Measurements from ENCODE around the gene TXNDC8. TPM values are rescaled to one million over a fixed set of nuclear protein-coding genes. Genes with fewer than 3 reads are reported as not detected.
"Not testable (repeated sequence)": the region's sequence is repeated elsewhere in the genome, so short reads cannot be mapped to it uniquely, and the experiment has no call there.

Gene TXNDC8
- total and polyA plus RNA-seq, 3 experiments from 2014 or later, result not detected

DNA sequence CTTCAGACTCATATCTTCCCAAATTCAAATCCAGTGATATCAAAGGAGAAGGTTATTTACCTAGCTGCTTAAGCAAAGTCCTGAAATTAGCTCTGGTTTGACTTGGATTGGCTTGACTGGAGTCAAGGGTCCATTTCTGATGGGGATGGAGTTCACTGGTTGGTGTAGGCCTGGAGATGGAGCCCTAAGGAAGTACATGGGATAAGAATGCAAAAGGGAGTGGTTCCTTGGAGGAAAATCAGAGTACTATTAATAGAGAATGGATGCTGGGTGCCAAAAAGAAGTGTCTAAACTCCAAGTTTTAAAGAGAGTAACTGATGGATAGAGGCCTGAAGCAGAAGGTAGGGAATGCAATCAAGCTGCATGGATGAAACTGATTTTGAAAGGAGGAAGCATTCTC, 13.8 kb downstream of the TXNDC8 start:
- ChIA-PET POLR2A (interaction anchor here (0.5 kb wide), 1 partner anchor 640 kb away, joined by 3 read pairs; no protein-coding TSS in a partner anchor), CTCF (no interaction called here)
- H3K4me3 Mint-ChIP-seq, result no peak overlapping the region
- Histone ChIP-seq H3K27me3 (ENCODE audit: insufficient read depth, low read length, poor library complexity, severe bottlenecking) (no peaks in the 10 kb centered on the region), H3K27ac (ENCODE audit: low read depth, low read length) (no peak overlapping the region), H3K4me1 (ENCODE audit: insufficient read depth, low read length) (no peaks in the 10 kb centered on the region), H3K36me3 (ENCODE audit: insufficient read depth, low read length) (no peaks in the 10 kb centered on the region), H3K4me3 (ENCODE audit: low read length) (no peak overlapping the region), H3K9me3 (ENCODE audit: low read length) (no peaks in the 10 kb centered on the region)
- no peaks in the 10 kb centered on the region for H3K36me3 Mint-ChIP-seq
- H3K27me3 Mint-ChIP-seq, result peaks cover 6 to 10% of the 10 kb centered on the region in 2 donors
- no peak for DNase-seq
- no peaks in the 10 kb centered on the region for H3K9me3 Mint-ChIP-seq
- no peak overlapping the region for H3K27ac Mint-ChIP-seq
- no peaks in the 10 kb centered on the region for H3K4me1 Mint-ChIP-seq

- H3K4me1 ChIP-seq (ENCODE audit: insufficient read depth, low read length), result no peaks in the 10 kb centered on the region
- H3K27me3 ChIP-seq (ENCODE audit: insufficient read depth, low read length, poor library complexity, severe bottlenecking), result no peaks in the 10 kb centered on the region
- no peaks in the 10 kb centered on the region for H3K9me3 ChIP-seq (ENCODE audit: low read length)
- no peaks in the 10 kb centered on the region for H3K36me3 ChIP-seq (ENCODE audit: insufficient read depth, low read length)
- H3K27ac ChIP-seq (ENCODE audit: low read depth, low read length), result no peak overlapping the region
- DNase-seq, result no peak
- peaks cover 1 to 18% of the 10 kb centered on the region in 2 donors for H3K27me3 Mint-ChIP-seq
- no peak overlapping the region for H3K4me3 ChIP-seq (ENCODE audit: low read length)
- POLR2A ChIA-PET, result no interaction called here
- H3K4me1 Mint-ChIP-seq, result peaks cover 7 to 8% (median 8%) of the 10 kb centered on the region in 3 donors
- no peak overlapping the region for H3K4me3 Mint-ChIP-seq
- CTCF ChIA-PET, result no interaction called here
- no peaks in the 10 kb centered on the region for H3K9me3 Mint-ChIP-seq
- H3K36me3 Mint-ChIP-seq, result no peaks in the 10 kb centered on the region
- H3K27ac Mint-ChIP-seq, result peak overlapping the region in 1 of 8 donors; percentile 52
Observed at GRCh38 chr9:110320651-110321445, 16.8 kb downstream of the TXNDC8 start.

DNA sequence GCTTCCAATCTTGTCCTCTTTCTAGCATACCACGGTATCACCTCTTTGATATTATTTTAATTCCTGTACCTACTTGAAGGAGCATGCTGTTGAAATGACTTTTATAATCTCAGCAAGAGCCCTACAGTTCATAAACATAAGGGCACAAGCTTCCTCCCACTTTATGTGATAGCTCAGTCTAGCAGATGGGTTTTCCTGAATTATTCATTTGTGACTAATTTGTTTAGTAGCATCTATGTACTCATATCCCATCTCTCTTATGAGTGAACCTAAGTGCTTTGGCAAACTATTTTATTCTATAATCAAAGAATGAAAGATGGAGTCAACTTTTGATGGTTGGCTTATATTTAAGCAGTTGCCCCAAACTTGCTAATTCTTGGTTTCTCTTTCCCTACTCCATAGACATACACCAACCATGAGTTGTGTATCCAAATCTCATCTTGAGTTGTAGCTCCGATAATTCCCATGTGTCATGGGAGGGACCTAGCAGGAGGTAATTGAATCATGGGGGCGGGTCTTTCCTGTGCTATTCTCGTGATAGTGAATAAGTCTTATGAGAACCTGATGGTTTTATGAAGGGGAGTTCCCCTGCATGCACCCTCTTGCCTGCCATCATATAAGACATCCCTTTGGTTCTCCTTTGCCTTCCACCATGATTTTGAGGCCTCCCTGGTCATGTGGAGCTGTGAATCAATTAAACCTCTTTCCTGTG, 17.7 kb downstream of the TXNDC8 start:
- Histone ChIP-seq H3K4me1 (ENCODE audit: insufficient read depth, low read length) (no peaks in the 10 kb centered on the region), H3K36me3 (ENCODE audit: insufficient read depth, low read length) (no peaks in the 10 kb centered on the region), H3K27me3 (ENCODE audit: insufficient read depth, low read length, poor library complexity, severe bottlenecking) (no peaks in the 10 kb centered on the region), H3K9me3 (ENCODE audit: low read length) (no peaks in the 10 kb centered on the region), H3K4me3 (ENCODE audit: low read length) (no peak overlapping the region), H3K27ac (ENCODE audit: low read depth, low read length) (no peak overlapping the region)
- no peak for DNase-seq
- Mint-ChIP-seq H3K27me3 (peaks cover 1 to 18% of the 10 kb centered on the region in 2 donors), H3K36me3 (no peaks in the 10 kb centered on the region), H3K4me3 (no peak overlapping the region), H3K27ac (no peak overlapping the region), H3K4me1 (peaks cover 7 to 8% (median 8%) of the 10 kb centered on the region in 3 donors), H3K9me3 (peaks cover 0 to 2% (median 0%) of the 10 kb centered on the region in 5 donors)
- CTCF ChIA-PET, result no interaction called here
- POLR2A ChIA-PET, result no interaction called here

DNA sequence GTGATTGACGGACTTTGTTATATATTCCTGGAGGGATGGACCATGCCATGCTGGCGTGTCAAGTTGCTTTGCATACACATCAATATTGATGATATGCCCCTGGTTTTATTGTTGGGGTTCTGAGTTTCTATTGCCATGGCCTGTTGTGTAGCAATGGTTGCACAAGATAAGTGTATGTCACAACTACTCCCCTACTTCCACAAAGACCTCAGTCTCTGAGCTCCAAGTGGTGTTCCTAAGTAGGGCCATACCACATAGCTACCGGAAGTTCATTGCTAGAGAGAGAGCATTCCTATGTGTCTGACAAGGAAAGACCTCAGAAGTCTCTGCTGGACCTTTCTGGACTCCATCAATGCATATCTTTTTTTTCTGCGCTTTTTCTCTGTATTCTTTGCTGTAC, 19.8 kb downstream of the TXNDC8 start:
- ChIA-PET POLR2A (no interaction called here), CTCF (no interaction called here)
- DNase-seq, result no peak
- no peaks in the 10 kb centered on the region for H3K36me3 Mint-ChIP-seq
- Histone ChIP-seq H3K9me3 (ENCODE audit: low read length) (no peaks in the 10 kb centered on the region), H3K4me3 (ENCODE audit: low read length) (no peak overlapping the region), H3K36me3 (ENCODE audit: insufficient read depth, low read length) (no peaks in the 10 kb centered on the region), H3K27me3 (ENCODE audit: insufficient read depth, low read length, poor library complexity, severe bottlenecking) (no peaks in the 10 kb centered on the region), H3K4me1 (ENCODE audit: insufficient read depth, low read length) (no peaks in the 10 kb centered on the region), H3K27ac (ENCODE audit: low read depth, low read length) (no peak overlapping the region)
- no peak overlapping the region for H3K4me3 Mint-ChIP-seq
- H3K4me1 Mint-ChIP-seq, result peaks cover 7 to 8% (median 8%) of the 10 kb centered on the region in 3 donors
- peaks cover 0 to 18% of the 10 kb centered on the region in 2 donors for H3K27me3 Mint-ChIP-seq
- H3K27ac Mint-ChIP-seq, result peak overlapping the region in 1 of 8 donors; percentile 32
- peaks cover 0 to 2% (median 0%) of the 10 kb centered on the region in 5 donors for H3K9me3 Mint-ChIP-seq

DNA sequence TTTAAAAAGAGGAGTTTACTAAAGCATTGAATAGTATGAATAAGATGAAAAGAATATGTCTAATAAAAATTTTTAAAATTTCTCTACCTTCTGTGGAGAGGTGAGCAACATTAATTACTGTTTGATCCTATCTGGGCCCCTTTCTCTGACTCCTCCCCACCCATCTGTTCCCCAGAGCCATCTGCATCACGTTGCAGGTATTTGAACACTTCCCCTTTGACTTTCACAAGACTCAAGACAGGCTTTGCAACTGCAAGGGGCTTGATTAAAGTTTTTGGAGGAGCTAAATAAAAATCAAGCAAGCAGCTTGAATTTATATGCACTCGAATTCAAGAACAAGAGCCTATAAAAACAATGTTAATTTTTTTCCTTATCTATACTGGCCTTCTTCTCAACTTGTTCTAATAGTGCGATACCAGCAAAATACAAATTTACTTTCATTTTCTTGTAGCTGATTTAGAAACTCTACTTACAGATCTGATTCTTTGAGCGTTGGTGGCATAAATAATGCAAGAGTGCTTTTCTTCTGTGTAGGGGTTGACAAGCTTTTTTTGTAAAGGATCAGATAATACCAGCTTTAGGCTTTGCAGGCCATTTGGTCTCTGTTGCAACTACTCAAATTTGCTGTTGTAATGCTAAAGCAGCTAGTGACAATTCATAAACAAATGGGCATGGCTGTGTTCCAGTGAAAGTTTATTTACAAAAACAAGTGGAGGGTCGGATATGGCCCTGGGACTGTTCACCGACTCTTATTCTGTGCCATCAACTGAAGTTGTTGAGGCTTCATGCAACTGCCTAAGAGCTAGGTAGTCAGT, 21.2 kb downstream of the TXNDC8 start:
- Mint-ChIP-seq H3K27ac (peak overlapping the region in 3 of 8 donors; percentile 11 to 52 (median 47)), H3K9me3 (peaks cover 0 to 8% (median 2%) of the 10 kb centered on the region in 5 donors), H3K36me3 (no peaks in the 10 kb centered on the region), H3K4me1 (peaks cover 7 to 8% (median 8%) of the 10 kb centered on the region in 3 donors), H3K27me3 (peaks cover 0 to 18% of the 10 kb centered on the region in 2 donors), H3K4me3 (peak overlapping the region in 6 of 7 donors; percentile 7 to 64 (median 42))
- H3K4me3 ChIP-seq (ENCODE audit: low read length), result no peak overlapping the region
- CTCF ChIA-PET, result no interaction called here
- POLR2A ChIA-PET, result no interaction called here
- H3K4me1 ChIP-seq (ENCODE audit: insufficient read depth, low read length), result no peaks in the 10 kb centered on the region
- no peaks in the 10 kb centered on the region for H3K9me3 ChIP-seq (ENCODE audit: low read length)
- no peaks in the 10 kb centered on the region for H3K36me3 ChIP-seq (ENCODE audit: insufficient read depth, low read length)
- H3K27me3 ChIP-seq (ENCODE audit: insufficient read depth, low read length, poor library complexity, severe bottlenecking), result no peaks in the 10 kb centered on the region
- DNase-seq, result no peak
- no peak overlapping the region for H3K27ac ChIP-seq (ENCODE audit: low read depth, low read length)

DNA sequence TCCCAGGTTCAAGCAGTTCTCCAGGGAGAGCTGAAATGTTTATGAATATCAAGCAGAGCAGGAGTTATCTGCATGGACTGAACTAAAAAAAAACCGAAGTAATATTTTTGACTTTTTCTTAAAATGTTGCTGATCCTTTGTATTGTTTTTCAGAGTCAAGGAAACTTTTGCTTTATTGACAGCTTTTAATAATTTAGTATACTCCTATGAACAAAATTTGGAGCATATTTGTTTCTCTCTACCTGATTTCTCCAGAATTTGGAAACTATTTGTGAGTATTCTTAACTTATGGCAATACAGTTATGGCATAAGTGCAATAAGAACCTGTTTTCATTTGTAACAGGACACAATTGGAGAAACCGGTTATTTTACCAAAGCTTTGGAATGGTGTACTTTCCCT, 25.7 kb downstream of the TXNDC8 start:
- POLR2A ChIA-PET; H3K27ac Mint-ChIP-seq; H3K4me1 ChIP-seq (ENCODE audit: insufficient read depth, low read length); H3K27me3 ChIP-seq (ENCODE audit: insufficient read depth, low read length, poor library complexity, severe bottlenecking); H3K27ac ChIP-seq (ENCODE audit: low read depth, low read length); DNase-seq; H3K9me3 ChIP-seq (ENCODE audit: low read length); H3K36me3 ChIP-seq (ENCODE audit: insufficient read depth, low read length); H3K4me3 Mint-ChIP-seq; H3K9me3 Mint-ChIP-seq; H3K4me3 ChIP-seq (ENCODE audit: low read length); H3K36me3 Mint-ChIP-seq: not testable (repeated sequence)
- CTCF ChIA-PET, result interaction anchor here (1.5 kb wide), 1 partner anchor 14 kb away, joined by 3 read pairs; no protein-coding TSS in a partner anchor
- H3K27me3 Mint-ChIP-seq, result peaks cover 0 to 18% of the 10 kb centered on the region in 2 donors
- H3K4me1 Mint-ChIP-seq, result peaks cover 8 to 12% (median 11%) of the 10 kb centered on the region in 3 donors

DNA sequence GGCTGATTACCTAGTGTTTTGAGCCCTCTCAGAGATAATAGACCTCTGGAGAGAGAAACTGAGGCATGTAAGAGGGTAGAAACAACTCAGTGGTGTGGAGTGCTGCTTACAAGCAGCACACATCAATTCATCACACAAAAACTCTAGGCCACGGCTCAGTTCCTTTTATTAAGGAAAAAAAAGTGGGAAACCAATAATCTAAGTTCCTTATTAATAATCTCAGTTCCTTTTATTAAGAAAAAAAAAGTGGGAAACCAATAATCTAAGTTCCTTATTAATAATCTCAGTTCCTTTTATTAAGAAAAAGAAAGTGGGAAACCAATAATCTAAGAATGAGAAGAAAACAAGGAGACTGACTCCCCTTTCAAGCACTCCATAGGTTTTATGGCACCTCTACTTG, 28.0 kb downstream of the TXNDC8 start:
- H3K27me3 Mint-ChIP-seq, result peaks cover 2 to 25% of the 10 kb centered on the region in 2 donors
- H3K4me3 ChIP-seq (ENCODE audit: low read length), result no peak overlapping the region
- ChIA-PET CTCF (no interaction called here), POLR2A (no interaction called here)
- H3K4me1 Mint-ChIP-seq, result peaks cover 0 to 5% (median 4%) of the 10 kb centered on the region in 3 donors
- H3K9me3 ChIP-seq (ENCODE audit: low read length), result no peaks in the 10 kb centered on the region
- H3K27ac Mint-ChIP-seq, result no peak overlapping the region
- no peak overlapping the region for H3K27ac ChIP-seq (ENCODE audit: low read depth, low read length)
- no peak overlapping the region for H3K4me3 Mint-ChIP-seq
- H3K9me3 Mint-ChIP-seq, result peaks cover 0 to 8% (median 2%) of the 10 kb centered on the region in 5 donors
- no peaks in the 10 kb centered on the region for H3K36me3 Mint-ChIP-seq
- DNase-seq, result no peak
- no peaks in the 10 kb centered on the region for H3K36me3 ChIP-seq (ENCODE audit: insufficient read depth, low read length)
- H3K27me3 ChIP-seq (ENCODE audit: insufficient read depth, low read length, poor library complexity, severe bottlenecking), result no peaks in the 10 kb centered on the region
- H3K4me1 ChIP-seq (ENCODE audit: insufficient read depth, low read length), result no peaks in the 10 kb centered on the region
